ENCODE results near the gene DOK1. TPM values are rescaled to one million over a fixed set of nuclear protein-coding genes. Genes with fewer than 3 reads are reported as not detected.
"Not testable (repeated sequence)": the region's sequence is repeated elsewhere in the genome, so short reads cannot be mapped to it uniquely, and the experiment has no call there.

DOK1 gene
- total RNA-seq, 1 donor from 2014 or later = 23.6 TPM

GRCh38 chr2:74559912-74560311 is 5.4 kb downstream of the DOK1 start:
- TF ChIP-seq, protein P1, sequence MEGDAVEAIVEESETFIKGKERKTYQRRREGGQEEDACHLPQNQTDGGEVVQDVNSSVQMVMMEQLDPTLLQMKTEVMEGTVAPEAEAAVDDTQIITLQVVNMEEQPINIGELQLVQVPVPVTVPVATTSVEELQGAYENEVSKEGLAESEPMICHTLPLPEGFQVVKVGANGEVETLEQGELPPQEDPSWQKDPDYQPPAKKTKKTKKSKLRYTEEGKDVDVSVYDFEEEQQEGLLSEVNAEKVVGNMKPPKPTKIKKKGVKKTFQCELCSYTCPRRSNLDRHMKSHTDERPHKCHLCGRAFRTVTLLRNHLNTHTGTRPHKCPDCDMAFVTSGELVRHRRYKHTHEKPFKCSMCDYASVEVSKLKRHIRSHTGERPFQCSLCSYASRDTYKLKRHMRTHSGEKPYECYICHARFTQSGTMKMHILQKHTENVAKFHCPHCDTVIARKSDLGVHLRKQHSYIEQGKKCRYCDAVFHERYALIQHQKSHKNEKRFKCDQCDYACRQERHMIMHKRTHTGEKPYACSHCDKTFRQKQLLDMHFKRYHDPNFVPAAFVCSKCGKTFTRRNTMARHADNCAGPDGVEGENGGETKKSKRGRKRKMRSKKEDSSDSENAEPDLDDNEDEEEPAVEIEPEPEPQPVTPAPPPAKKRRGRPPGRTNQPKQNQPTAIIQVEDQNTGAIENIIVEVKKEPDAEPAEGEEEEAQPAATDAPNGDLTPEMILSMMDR (IDR thresholded peaks at IDR 0.05; ENCODE audit: insufficient read depth, low read length, poor library complexity, severe bottlenecking) = no peak
- Histone ChIP-seq H3K36me3 (ENCODE audit: control insufficient read depth, insufficient read depth, low read length) (no peaks in the 10 kb centered on the region), H3K4me3 (ENCODE audit: low read depth, low read length) (no peak overlapping the region), H3K27me3 (ENCODE audit: control insufficient read depth, insufficient read depth, low read length) (no peaks in the 10 kb centered on the region)
- DNase-seq (ENCODE audit: low read depth) = no peak

DNA sequence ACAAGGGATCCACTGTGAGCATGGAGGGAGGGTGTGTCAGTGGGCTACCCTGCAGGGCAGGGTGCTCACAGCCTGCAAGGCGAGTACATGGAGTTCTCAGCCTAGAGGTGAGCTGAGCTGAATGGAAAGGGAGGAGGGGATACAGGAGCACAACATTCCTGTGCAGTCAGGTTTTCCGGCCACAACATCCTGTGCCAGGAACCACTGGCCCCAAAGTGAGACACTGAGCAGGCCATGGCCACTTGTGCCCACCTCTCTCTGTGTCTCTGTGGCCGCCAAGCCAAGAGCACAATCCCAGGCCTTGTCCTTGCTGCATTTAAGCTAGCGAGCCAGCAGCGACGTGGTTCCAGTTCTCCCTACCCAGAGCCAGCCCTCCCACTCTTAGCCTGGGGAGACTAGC is 6.1 kb downstream of the DOK1 start:
- no peak overlapping the region for H3K4me3 ChIP-seq (ENCODE audit: low read depth, low read length)
- TF ChIP-seq, protein P1 (IDR thresholded peaks at IDR 0.05; ENCODE audit: insufficient read depth, low read length, poor library complexity, severe bottlenecking) = no peak
- H3K27me3 ChIP-seq (ENCODE audit: control insufficient read depth, insufficient read depth, low read length) = no peaks in the 10 kb centered on the region
- H3K36me3 ChIP-seq (ENCODE audit: control insufficient read depth, insufficient read depth, low read length) = no peaks in the 10 kb centered on the region
- no peak for DNase-seq (ENCODE audit: low read depth)

DNA sequence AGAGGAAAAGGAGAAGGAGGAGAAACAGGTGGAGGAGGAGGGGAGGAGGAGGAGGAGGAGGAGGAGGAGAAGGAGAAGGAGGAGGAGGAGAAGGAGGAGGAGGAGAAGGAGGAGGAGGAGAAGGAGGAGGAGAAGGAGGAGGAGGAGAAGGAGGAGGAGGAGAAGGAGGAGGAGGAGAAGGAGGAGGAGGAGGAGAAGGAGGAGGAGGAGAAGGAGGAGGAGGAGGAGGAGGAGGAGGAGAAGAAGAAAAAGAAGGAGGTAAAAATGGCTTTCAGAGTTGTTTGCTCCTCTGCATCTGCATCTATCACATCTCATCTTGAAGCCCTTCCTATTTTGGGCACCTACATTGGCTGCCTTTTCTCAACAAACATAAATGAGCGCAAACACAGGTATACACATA is 6.5 kb downstream of the DOK1 start:
- not testable (repeated sequence) for H3K4me3 ChIP-seq (ENCODE audit: low read depth, low read length); H3K36me3 ChIP-seq (ENCODE audit: control insufficient read depth, insufficient read depth, low read length); DNase-seq (ENCODE audit: low read depth); H3K27me3 ChIP-seq (ENCODE audit: control insufficient read depth, insufficient read depth, low read length)

GRCh38 chr2:74562126-74562775 is 7.7 kb downstream of the DOK1 start:
- TF ChIP-seq, protein P1 (IDR thresholded peaks at IDR 0.05; ENCODE audit: insufficient read depth, low read length, poor library complexity, severe bottlenecking) = no peak
- Histone ChIP-seq H3K27me3 (ENCODE audit: control insufficient read depth, insufficient read depth, low read length) (no peaks in the 10 kb centered on the region), H3K36me3 (ENCODE audit: control insufficient read depth, insufficient read depth, low read length) (no peaks in the 10 kb centered on the region), H3K4me3 (ENCODE audit: low read depth, low read length) (no peak overlapping the region)
- DNase-seq (ENCODE audit: low read depth) = no peak

DNA sequence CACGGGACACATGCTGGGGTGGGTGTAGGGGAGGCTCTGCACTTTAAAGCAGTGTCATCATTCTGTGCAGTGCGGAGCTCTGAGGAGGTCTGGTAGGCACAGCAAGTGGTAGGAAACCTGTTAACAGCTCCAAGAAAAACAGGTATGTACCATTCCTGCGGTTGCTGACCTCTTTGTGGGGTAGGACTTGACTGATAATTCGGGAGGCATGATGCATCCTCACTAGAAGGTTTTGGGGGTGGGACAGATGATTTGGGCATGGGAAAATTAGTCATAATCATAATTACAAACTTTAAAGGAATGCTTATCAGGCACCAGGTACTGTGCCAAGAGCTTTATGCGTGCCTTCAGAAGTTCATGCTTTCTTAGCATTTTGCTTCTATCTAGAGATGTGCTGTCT is 9.7 kb downstream of the DOK1 start:
- H3K27me3 ChIP-seq (ENCODE audit: control insufficient read depth, insufficient read depth, low read length) = no peaks in the 10 kb centered on the region
- TF ChIP-seq, protein P1 (IDR thresholded peaks at IDR 0.05; ENCODE audit: insufficient read depth, low read length, poor library complexity, severe bottlenecking) = no peak
- H3K36me3 ChIP-seq (ENCODE audit: control insufficient read depth, insufficient read depth, low read length) = no peaks in the 10 kb centered on the region
- DNase-seq (ENCODE audit: low read depth) = no peak
- H3K4me3 ChIP-seq (ENCODE audit: low read depth, low read length) = no peak overlapping the region

DNA sequence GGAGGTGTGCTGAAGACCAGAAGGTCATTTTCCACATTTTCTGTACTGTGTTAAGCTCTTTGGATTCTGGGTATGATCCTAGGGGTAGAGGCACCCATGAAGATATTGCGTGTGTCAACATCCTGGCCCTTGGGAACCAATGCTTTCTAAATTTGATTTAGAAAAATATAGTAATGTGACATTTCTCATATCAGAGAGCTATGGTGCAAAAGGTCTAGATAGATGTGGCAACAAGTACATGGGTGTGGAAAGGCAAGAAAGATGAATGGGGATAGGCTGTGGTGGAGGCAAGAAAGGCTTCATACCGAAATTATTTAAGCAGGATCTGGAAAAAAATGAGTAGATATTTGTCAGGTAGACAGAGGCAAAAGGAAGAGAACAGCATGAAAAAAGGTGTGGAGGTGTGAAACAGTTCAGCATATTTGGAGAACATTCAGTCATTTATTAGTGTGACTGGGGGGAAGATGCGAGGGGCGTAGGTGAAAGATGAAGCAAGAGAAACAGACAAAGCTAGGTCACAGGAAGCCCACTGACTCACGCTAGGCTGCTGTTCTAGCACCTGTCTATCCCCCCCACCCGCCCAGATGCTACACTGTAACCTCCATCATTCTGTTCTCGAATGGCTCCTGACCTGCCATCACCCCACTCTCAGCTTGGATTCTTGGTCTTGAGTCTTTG is 11.7 kb downstream of the DOK1 start:
- no peak for DNase-seq (ENCODE audit: low read depth)
- no peaks in the 10 kb centered on the region for H3K36me3 ChIP-seq (ENCODE audit: control insufficient read depth, insufficient read depth, low read length)
- TF ChIP-seq, protein P1 (IDR thresholded peaks at IDR 0.05; ENCODE audit: insufficient read depth, low read length, poor library complexity, severe bottlenecking) = no peak
- H3K4me3 ChIP-seq (ENCODE audit: low read depth, low read length) = no peak overlapping the region
- no peaks in the 10 kb centered on the region for H3K27me3 ChIP-seq (ENCODE audit: control insufficient read depth, insufficient read depth, low read length)
